ENCODE measurements around the gene CXCR4. TPM values are rescaled to one million over a fixed set of nuclear protein-coding genes. Genes with fewer than 3 reads are reported as not detected.
A peak's percentile ranks its signal among the peaks of the same experiment; 100 is the strongest.

The CXCR4 gene
- total and polyA plus RNA-seq, 10 of the 15 experiments (the other 5 are each of a cell fraction or from before 2014, with no cell fraction given): 31.1 to 749 (median 52.7) TPM

DNA sequence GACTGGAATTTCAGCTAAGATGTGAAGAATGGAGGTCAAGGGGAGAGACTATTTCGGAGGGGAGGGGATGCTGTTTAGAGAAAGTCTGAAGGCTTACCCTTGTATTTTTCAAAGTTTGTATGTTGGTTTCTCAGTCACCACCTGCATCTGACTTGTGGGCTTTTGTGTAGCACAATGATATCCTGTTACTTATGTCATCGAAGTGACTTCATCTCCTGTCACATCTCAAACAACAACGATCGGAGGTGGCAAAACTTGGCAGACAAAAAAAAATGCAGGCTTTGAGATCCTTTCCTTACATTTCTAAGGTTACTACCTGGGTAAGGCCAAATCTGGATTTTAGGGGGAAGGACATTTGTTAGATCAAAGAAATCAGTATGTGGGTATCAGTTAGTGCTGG lies 11.7 kb upstream of the CXCR4 start:
- WGBS (ENCODE audit: insufficient coverage, insufficient replicate concordance, low lambda C conversion rate, missing lambda C conversion rate): 54% methylated on average over 4 of the region's 4 CpGs
- no TSS peak for BruUV-seq (replicated peaks)
- intact Hi-C loops (cut with micrococcal nuclease; ENCODE audit: unreplicated experiment): no loop called here
- Histone ChIP-seq H3K79me2 (ENCODE audit: control insufficient read depth, insufficient read depth, low read length) (no peaks in the 10 kb centered on the region), H2AFZ (ENCODE audit: control insufficient read depth, low read depth, low read length) (no peak overlapping the region), H3K9me3 (replicated peaks; ENCODE audit: control insufficient read depth, insufficient read depth, low read length) (no peaks in the 10 kb centered on the region), H3K27ac (ENCODE audit: control insufficient read depth, insufficient read depth) (no peak overlapping the region), H3K9ac (ENCODE audit: control insufficient read depth, insufficient read depth, low read length) (no peak overlapping the region), H3K4me2 (ENCODE audit: control insufficient read depth, insufficient read depth) (no peak overlapping the region), H4K20me1 (ENCODE audit: control insufficient read depth, insufficient read depth) (no peaks in the 10 kb centered on the region), H3K27me3 (replicated peaks in 1 of 2; ENCODE audit: control insufficient read depth in 2 of 2, insufficient read depth in 2 of 2, low read length in 1 of 2) (peaks cover 0 to 9% of the 10 kb centered on the region in 2 experiments; a peak in 2 of 4 replicates), H3K36me3 (ENCODE audit: control insufficient read depth in 2 of 2, insufficient read depth in 2 of 2, low read length in 1 of 2) (no peaks in the 10 kb centered on the region), H3K4me1 (ENCODE audit: control insufficient read depth, insufficient read depth, low read length) (peaks cover 24% of the 10 kb centered on the region), H3K4me3 (no peak overlapping the region)
- in situ Hi-C loops (cut with MboI): no loop called here
- ChIA-PET SMC1A (ENCODE audit: uncharacterized antibody, unreplicated experiment) (interaction anchor here (1.0 to 11.5 kb wide), 13 partner anchors 8 to 247 kb away, joined by 3 to 234 read pairs (median 16); no protein-coding TSS in a partner anchor), RAD21 (ENCODE audit: unreplicated experiment) (interaction anchor here (0.6 to 11.7 kb wide), 11 partner anchors 10 to 251 kb away, joined by 3 to 301 read pairs (median 5); partner anchors contain the start of gene CXCR4), CTCF (interaction anchor here (0.7 to 1.6 kb wide), 7 partner anchors 10 to 229 kb away, joined by 3 to 7 read pairs (median 5); no protein-coding TSS in a partner anchor), POLR2A (interaction anchor here (0.6 to 2.5 kb wide), 10 partner anchors 10 to 254 kb away, joined by 3 to 19 read pairs (median 5); no protein-coding TSS in a partner anchor)
- DNase-seq (ENCODE audit: low read depth, low spot score) (no peak), FAIRE-seq (no peak), ATAC-seq (no peak)
- TF ChIP-seq PKNOX1 (IDR thresholded peaks at IDR 0.05) (peak; percentile 61), SUPT20H (IDR thresholded peaks at IDR 0.05; ENCODE audit: borderline replicate concordance, control insufficient read depth, low read depth, low read length) (no peak), BMI1 (IDR thresholded peaks at IDR 0.05; ENCODE audit: borderline replicate concordance) (no peak), CREB1 (IDR thresholded peaks at IDR 0.05; ENCODE audit: low read depth) (peak; percentile 83; the same call in 1 of the 2 replicates), ATF7 (IDR thresholded peaks at IDR 0.05; ENCODE audit: low read depth) (peak; percentile 92), NFIC (IDR thresholded peaks at IDR 0.05; ENCODE audit: low read depth, low read length) (no peak), BHLHE40 (IDR thresholded peaks at IDR 0.05; ENCODE audit: borderline replicate concordance in 1 of 2, low read depth in 2 of 2, low read length in 1 of 2) (peak; percentile 19 to 37; a peak in 2 of 4 replicates), JUNB (IDR thresholded peaks at IDR 0.05) (peak; percentile 51), EP300 (IDR thresholded peaks at IDR 0.05; ENCODE audit: borderline replicate concordance in 1 of 2, control insufficient read depth in 1 of 2, low read depth in 2 of 2, low read length in 2 of 2) (peak in 1 of 2 experiments; percentile 73; a peak in 2 of 4 replicates), MLLT1 (IDR thresholded peaks at IDR 0.05) (0 out of 2 replicates have a peak, but pooled peaks have one; percentile 14), POLR2AphosphoS5 (IDR thresholded peaks at IDR 0.05; ENCODE audit: low read length) (no peak), CREM (IDR thresholded peaks at IDR 0.05; ENCODE audit: low read depth) (peak; percentile 74), RUNX3 (IDR thresholded peaks at IDR 0.05; ENCODE audit: low read length) (peak; percentile 49; the same call in 1 of the 2 replicates), IKZF2 (IDR thresholded peaks at IDR 0.05) (peak in 1 of 2 experiments; percentile 18; a peak in 2 of 4 replicates), NBN (IDR thresholded peaks at IDR 0.05) (0 out of 2 replicates have a peak, but pooled peaks have one; percentile 37), NRF1 (conservative IDR thresholded peaks at IDR 0.05; ENCODE audit: low read depth, low read length) (no peak), ZNF687 (IDR thresholded peaks at IDR 0.05) (peak; percentile 29; the same call in 1 of the 2 replicates), MTA2 (IDR thresholded peaks at IDR 0.05; ENCODE audit: low read depth) (peak; percentile 62; the same call in 1 of the 2 replicates)

All from GM12878 (cell line).